ENCODE data around the gene UACA.

The UACA gene

DNA sequence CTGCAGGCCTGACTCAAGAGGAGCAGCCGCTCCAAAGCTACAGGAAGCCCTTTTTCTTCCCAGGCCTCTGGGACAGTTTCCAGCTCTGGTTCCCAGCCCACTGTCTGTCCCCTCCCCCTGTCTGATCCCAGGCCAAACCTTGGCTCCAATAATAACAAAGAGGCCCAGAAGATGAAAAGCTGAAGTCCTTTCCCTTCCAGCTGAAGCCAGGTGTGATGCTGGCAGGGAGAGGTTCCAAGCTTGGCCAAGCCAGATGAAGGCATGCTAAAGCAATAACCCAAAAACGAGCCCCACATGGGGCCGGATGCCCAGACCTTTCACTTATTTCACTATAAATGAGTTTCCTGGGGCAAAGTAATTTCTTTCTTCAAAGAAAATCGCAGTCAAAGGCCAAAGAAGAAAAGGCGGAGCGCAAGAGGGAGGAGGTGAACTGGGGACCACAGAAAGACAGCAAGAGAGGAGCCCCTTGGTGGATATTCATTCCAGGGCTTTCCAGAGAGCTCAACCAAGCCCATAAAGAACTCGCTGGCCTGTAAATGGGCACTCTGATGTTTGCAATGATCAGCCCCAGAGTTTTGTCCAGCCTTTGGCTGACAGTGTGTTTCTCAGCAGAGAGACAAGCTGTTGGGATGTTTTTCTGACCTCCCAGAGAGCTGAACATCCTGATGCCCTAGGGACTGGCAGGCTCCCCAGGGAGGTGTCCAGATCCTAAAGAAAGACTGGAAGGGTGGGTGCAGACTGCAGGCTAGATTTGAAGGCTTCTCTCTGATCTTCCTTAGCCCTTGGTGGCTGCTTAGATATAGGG lies 157.6 kb downstream of the UACA start:
- no peaks in the 10 kb centered on the region; the same call in none of the 2 replicates for H3K27me3 ChIP-seq (replicated peaks; ENCODE audit: control insufficient read depth, insufficient read depth, low read length)
- no peak overlapping the region for H3K4me3 ChIP-seq (replicated peaks; ENCODE audit: low read depth, low read length)
- H3K36me3 ChIP-seq (ENCODE audit: control insufficient read depth, insufficient read depth, low read length) = no peaks in the 10 kb centered on the region
- no peak for DNase-seq (ENCODE audit: extremely low read depth, insufficient read length)
- TF ChIP-seq, protein P1, sequence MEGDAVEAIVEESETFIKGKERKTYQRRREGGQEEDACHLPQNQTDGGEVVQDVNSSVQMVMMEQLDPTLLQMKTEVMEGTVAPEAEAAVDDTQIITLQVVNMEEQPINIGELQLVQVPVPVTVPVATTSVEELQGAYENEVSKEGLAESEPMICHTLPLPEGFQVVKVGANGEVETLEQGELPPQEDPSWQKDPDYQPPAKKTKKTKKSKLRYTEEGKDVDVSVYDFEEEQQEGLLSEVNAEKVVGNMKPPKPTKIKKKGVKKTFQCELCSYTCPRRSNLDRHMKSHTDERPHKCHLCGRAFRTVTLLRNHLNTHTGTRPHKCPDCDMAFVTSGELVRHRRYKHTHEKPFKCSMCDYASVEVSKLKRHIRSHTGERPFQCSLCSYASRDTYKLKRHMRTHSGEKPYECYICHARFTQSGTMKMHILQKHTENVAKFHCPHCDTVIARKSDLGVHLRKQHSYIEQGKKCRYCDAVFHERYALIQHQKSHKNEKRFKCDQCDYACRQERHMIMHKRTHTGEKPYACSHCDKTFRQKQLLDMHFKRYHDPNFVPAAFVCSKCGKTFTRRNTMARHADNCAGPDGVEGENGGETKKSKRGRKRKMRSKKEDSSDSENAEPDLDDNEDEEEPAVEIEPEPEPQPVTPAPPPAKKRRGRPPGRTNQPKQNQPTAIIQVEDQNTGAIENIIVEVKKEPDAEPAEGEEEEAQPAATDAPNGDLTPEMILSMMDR (IDR thresholded peaks at IDR 0.05; ENCODE audit: insufficient read depth, low read length, poor library complexity, severe bottlenecking) = no peak

DNA sequence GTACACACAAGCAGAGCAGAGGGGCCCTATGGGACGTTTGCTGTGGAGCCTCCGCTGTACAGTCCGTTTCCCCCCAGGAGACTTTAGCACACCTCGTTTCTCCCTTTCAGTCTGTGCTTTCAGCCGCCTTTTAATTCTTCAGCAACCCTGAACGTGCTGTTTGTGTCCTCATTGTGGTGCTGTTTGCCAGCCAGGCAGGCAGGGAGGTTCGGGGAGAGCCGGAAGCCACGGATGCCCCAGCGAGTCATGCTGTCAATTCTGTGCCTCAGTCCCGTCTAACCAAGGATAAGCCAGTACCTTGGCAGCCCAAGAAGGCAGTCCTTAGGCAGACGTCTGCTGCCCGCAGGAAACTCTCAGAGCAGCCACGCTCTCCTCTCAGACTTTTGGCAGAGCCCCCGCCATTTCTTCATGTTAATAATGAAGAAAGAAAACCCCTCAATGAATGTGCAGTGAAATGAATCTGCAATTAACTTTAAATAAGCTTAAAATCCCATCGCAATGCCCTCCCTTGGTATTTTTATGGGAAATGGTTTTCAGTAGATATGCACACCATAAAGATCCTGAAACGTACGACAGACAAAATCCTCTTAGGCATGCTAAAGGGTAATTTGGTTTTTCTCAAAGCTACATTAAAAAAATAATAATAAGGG lies 158.6 kb downstream of the UACA start:
- H3K27me3 ChIP-seq (replicated peaks; ENCODE audit: control insufficient read depth, insufficient read depth, low read length) = no peaks in the 10 kb centered on the region; the same call in none of the 2 replicates
- TF ChIP-seq, protein P1 (IDR thresholded peaks at IDR 0.05; ENCODE audit: insufficient read depth, low read length, poor library complexity, severe bottlenecking) = no peak
- H3K4me3 ChIP-seq (replicated peaks; ENCODE audit: low read depth, low read length) = no peak overlapping the region
- no peak for DNase-seq (ENCODE audit: extremely low read depth, insufficient read length)
- H3K36me3 ChIP-seq (ENCODE audit: control insufficient read depth, insufficient read depth, low read length) = no peaks in the 10 kb centered on the region

Measured in GM06990 (cell line).